ENCODE results near the gene CTU2. TPM values are rescaled to one million over a fixed set of nuclear protein-coding genes. Genes with fewer than 3 reads are reported as not detected.

The CTU2 gene
- total and polyA plus RNA-seq, 2 of the 8 experiments (the other 6 are each of a cell fraction or from before 2014, with no cell fraction given), result 32.7 to 42.9 TPM

- H2BK120ac ChIP-seq (replicated peaks; ENCODE audit: low read depth, low read length), result no peak overlapping the region
- no peak overlapping the region for H3K9ac ChIP-seq (replicated peaks in 1 of 4; ENCODE audit: extremely low read depth in 1 of 4, low read depth in 3 of 4, low read length in 3 of 4)
- H3K27me3 ChIP-seq (replicated peaks in 1 of 4; ENCODE audit: control insufficient read depth in 3 of 4, extremely low read depth in 1 of 4, insufficient read depth in 3 of 4, low read length in 3 of 4), result no peaks in the 10 kb centered on the region
- peaks cover 0 to 4% of the 10 kb centered on the region in 2 experiments for H4K20me1 ChIP-seq (replicated peaks in 1 of 2; ENCODE audit: control insufficient read depth in 1 of 2, insufficient read depth in 2 of 2, low read length in 2 of 2)
- H3K4me1 ChIP-seq (replicated peaks in 1 of 4; ENCODE audit: control insufficient read depth in 3 of 4, insufficient read depth in 4 of 4, low read length in 3 of 4), result no peaks in the 10 kb centered on the region
- H2BK12ac ChIP-seq (ENCODE audit: low read depth, low read length), result no peak overlapping the region
- H3K36me3 ChIP-seq (ENCODE audit: control insufficient read depth in 2 of 4, insufficient read depth in 4 of 4, low read length in 3 of 4), result no peaks in the 10 kb centered on the region
- ChIA-PET CTCF (ENCODE audit: partially characterized antibody) (interaction anchor here (0.8 to 9.7 kb wide), 3 partner anchors 9 to 68 kb away, joined by 3 to 87 read pairs (median 3); partner anchors contain the start of gene SNAI3), POLR2A (ENCODE audit: partially characterized antibody) (interaction anchor here (1.0 to 1.9 kb wide), 3 partner anchors 9 to 61 kb away, joined by 3 to 8 read pairs (median 3); no protein-coding TSS in a partner anchor)
- H2AK5ac ChIP-seq (ENCODE audit: low read depth, low read length), result no peak overlapping the region
- DNase-seq (ENCODE audit: low read depth in 1 of 2, low spot score in 2 of 2) (no peak), FAIRE-seq (no peak)
- no peak overlapping the region for H3K56ac ChIP-seq (replicated peaks; ENCODE audit: insufficient read length, low read depth, low read length)
- H3K9me3 ChIP-seq (ENCODE audit: insufficient read depth in 2 of 2, low read depth in 1 of 2, low read length in 1 of 2), result no peaks in the 10 kb centered on the region
- WGBS, 2 experiments (ENCODE audit: extremely low coverage in 1 of 2, insufficient coverage in 1 of 2, insufficient read length in 1 of 2, insufficient replicate concordance in 2 of 2, low coverage in 1 of 2, low lambda C conversion rate in 2 of 2, missing lambda C conversion rate in 1 of 2), result 89% methylated on average over 13 of the region's 13 CpGs; no CpG with 5 or more reads in 1 of the 2 experiments
- H3K79me2 ChIP-seq (ENCODE audit: control insufficient read depth in 1 of 2, insufficient read depth in 2 of 2, low read length in 2 of 2), result no peaks in the 10 kb centered on the region
- H3K14ac ChIP-seq (ENCODE audit: insufficient read length), result no peak overlapping the region
- no peak overlapping the region for H4K5ac ChIP-seq (ENCODE audit: insufficient read length, low read depth, low read length)
- H4K8ac ChIP-seq (ENCODE audit: extremely low read depth, insufficient read depth, low read length), result 0 out of 2 replicates have a peak overlapping the region, but pooled peaks have one; percentile 16
- H2BK5ac ChIP-seq (ENCODE audit: low read depth, low read length), result no peak overlapping the region
- H2BK15ac ChIP-seq (ENCODE audit: low read length), result no peak overlapping the region
- H2AFZ ChIP-seq (ENCODE audit: low read length), result no peak overlapping the region
- no peak overlapping the region for H3K4me3 ChIP-seq (ENCODE audit: extremely low read depth in 1 of 4, insufficient read depth in 2 of 4, low read depth in 3 of 4, low read length in 4 of 4)
- H3K23ac ChIP-seq (ENCODE audit: insufficient read length), result no peak overlapping the region
- no peak overlapping the region for H3K4me2 ChIP-seq (ENCODE audit: insufficient read depth in 1 of 2, low read depth in 2 of 2, low read length in 2 of 2)
- no peaks in the 10 kb centered on the region for H3K79me1 ChIP-seq (ENCODE audit: low read depth, low read length)
- H3K27ac ChIP-seq (ENCODE audit: low read depth, low read length), result no peak overlapping the region
- H4K91ac ChIP-seq (replicated peaks; ENCODE audit: insufficient read length, low read length), result no peak overlapping the region
- H2BK20ac ChIP-seq (ENCODE audit: low read length), result no peak overlapping the region
- no peak overlapping the region for H3K18ac ChIP-seq (ENCODE audit: extremely low read depth, low read length)
- no peak overlapping the region for H3K4ac ChIP-seq (replicated peaks; ENCODE audit: insufficient read length, low read depth, low read length)
- H3K23me2 ChIP-seq (ENCODE audit: low read depth, low read length), result no peaks in the 10 kb centered on the region
- TF ChIP-seq, protein P1, sequence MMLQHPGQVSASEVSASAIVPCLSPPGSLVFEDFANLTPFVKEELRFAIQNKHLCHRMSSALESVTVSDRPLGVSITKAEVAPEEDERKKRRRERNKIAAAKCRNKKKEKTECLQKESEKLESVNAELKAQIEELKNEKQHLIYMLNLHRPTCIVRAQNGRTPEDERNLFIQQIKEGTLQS (IDR thresholded peaks at IDR 0.05; ENCODE audit: insufficient read depth, low read depth, low read length), result no peak
- TF ChIP-seq CHD1 (IDR thresholded peaks at IDR 0.05; ENCODE audit: low read depth, low read length) (no peak), SP1 (IDR thresholded peaks at IDR 0.05; ENCODE audit: low read depth, low read length) (no peak), KDM1A (IDR thresholded peaks at IDR 0.05; ENCODE audit: borderline replicate concordance, low read length) (no peak), YY1 (IDR thresholded peaks at IDR 0.05; ENCODE audit: low read depth, low read length) (no peak), SRF (IDR thresholded peaks at IDR 0.05; ENCODE audit: low read depth, low read length) (no peak), KDM5A (IDR thresholded peaks at IDR 0.05; ENCODE audit: low read length) (no peak), TAF1 (IDR thresholded peaks at IDR 0.05; ENCODE audit: low read depth, low read length) (no peak), CBX8 (IDR thresholded peaks at IDR 0.05; ENCODE audit: borderline replicate concordance, low read depth, low read length) (no peak), FOSL1 (IDR thresholded peaks at IDR 0.05; ENCODE audit: insufficient read depth, low read depth, low read length) (no peak), SAP30 (IDR thresholded peaks at IDR 0.05; ENCODE audit: insufficient read depth, insufficient replicate concordance, low read length) (no peak)
These were observed 28.6 kb upstream of the CTU2 start for GRCh38 chr16:88677721-88678120.

Data from H1 (cell line).